Prostate gland (tissue), 2 donors: Measurements from ENCODE around the gene STXBP6.

Source experiments
- CTCF ChIP-seq, 4 experiments: fragments of 200-600 bp in 2 of 4; fragments of 450-650 bp in 2 of 4; sonication (generic) in 2 of 4; IDR thresholded peaks; 1 replicate in 3 of 4; 2 replicates in 1 of 4; pipeline ENCODE4 v1.5.1; 2016 to 2019; ENCODE audit warnings: antibody characterized with exemption in 4 of 4, mild to moderate bottlenecking in 2 of 4, moderate library complexity in 2 of 4
- POLR2A ChIP-seq: fragments of 450-650 bp; IDR thresholded peaks from one replicate; pipeline ENCODE4 v1.6.1; 2016; ENCODE audit warnings: antibody characterized with exemption, mild to moderate bottlenecking
- POLR2AphosphoS5 ChIP-seq: sonication (generic); formaldehyde crosslinking; IDR thresholded peaks from one replicate; pipeline ENCODE4 v1.6.1; 2017; ENCODE audit warnings: antibody characterized with exemption

- TF ChIP-seq CTCF (IDR thresholded peaks at IDR 0.05), result no peak
- no peak for TF ChIP-seq POLR2A
- TF ChIP-seq POLR2AphosphoS5, result no peak
Observed at GRCh38 chr14:24802236-24802635, 247.7 kb downstream of the STXBP6 start.
